HG02759 (cell line): ENCODE results near the gene HTRA3.
"Not testable (repeated sequence)": the region's sequence is repeated elsewhere in the genome, so short reads cannot be mapped to it uniquely, and the experiment has no call there.

Experiments
- ATAC-seq: cut with Tn5 transposase; IDR thresholded peaks from one replicate; pipeline ENCODE4 v1.9.1; 2021; ENCODE audit warnings: mild to moderate bottlenecking, moderate library complexity; ENCODE audit not compliant: unreplicated experiment

Gene HTRA3

DNA sequence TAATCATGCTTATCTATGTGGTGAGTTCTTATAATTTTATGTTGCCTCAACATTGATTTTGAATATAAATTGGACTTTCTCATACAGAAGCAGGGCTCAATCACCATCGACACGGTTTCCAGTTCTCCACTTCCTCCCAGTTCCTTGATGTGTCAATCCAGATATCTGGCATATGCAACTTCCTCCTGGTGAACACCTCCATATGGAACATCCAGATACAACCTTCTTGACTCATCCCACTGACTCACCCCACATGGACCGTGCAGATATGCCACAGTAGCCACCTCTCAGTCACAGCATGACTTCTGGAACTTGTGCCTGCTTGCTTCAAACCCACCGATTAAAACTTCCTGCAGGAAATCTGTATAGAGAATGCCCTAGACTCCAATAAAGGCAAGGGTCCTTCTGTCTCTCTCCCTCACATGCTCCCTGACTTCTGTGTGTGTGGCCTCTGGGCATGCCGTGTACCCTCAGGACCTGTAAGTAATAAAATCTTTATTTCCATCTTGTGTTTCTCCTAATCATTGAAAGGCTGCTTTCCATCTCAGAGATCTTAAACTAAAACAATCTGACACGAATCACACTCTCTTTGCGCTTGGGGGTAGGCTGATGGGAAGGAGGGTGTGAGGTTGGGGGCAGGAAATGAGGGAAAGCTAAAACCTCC is 67.0 kb downstream of the HTRA3 start:
- no peak for ATAC-seq

DNA sequence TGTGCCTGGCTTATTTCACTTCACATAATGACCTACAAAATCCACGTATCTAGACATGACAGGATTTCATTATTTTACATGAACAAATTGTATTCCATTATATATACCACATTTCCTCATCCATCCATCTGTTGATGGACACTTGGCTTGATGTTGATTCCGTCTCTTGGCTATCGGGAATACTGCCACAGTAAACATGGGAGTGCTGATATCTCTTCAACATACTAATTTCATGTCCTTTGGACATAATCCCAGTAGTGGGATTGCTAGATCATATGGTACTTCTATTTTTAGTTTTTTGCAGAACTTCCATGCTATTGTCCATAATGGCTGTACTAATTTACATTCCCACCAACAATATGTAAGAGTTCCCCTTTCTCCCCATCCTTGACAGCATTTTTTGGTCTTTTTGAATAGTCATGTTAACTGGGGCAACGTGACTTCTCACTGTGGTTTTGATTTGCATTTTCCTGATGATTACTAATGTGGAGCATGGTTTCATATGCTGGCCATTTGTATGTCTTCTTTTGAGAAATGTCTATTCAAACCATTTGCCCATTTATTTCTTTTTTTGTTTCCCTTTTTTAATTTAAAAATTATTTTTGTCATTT is 68.9 kb downstream of the HTRA3 start:
- ATAC-seq = no peak

DNA sequence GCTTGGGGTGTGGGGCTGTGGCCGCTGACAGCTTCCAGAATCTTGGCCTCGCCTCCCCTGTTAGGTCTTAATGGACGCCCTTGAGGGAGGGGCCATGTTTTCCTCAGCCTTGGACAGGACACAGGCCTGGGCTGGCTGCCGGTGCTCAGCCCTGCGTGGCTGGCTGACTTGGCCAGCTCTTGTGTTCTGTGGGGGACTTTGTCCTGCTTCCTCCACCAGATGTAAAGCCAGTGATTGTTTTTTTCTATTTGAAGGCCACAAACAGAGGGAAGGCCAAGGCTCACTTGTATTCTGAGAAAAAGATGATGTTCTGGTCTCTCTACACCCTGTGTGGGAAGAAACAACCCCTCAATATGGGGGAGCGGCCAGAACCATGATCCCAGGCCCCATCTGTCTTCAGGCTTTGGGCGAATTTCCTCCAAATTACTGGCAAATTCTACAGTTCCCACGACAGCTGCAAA is 71.3 kb downstream of the HTRA3 start:
- no peak for ATAC-seq

DNA sequence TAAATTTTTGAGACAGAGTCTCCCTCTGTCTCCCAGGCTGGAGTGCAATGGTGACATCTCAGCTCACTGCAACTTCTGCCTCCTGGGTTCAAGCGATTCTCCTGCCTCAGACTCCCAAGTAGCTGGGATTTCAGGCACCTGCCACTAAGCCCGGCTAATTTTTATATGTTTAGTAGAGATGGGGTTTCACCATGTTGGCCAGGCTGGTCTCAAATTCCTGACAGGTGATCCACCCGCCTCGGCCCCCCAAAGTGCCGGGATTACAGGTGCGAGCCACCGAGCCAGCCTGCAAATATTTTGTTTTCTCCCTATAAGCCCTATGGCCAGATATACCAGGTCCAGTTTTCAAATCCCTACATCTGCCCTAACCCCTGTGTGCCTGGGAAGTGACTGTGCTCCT is 71.7 kb downstream of the HTRA3 start:
- not testable (repeated sequence) for ATAC-seq

DNA sequence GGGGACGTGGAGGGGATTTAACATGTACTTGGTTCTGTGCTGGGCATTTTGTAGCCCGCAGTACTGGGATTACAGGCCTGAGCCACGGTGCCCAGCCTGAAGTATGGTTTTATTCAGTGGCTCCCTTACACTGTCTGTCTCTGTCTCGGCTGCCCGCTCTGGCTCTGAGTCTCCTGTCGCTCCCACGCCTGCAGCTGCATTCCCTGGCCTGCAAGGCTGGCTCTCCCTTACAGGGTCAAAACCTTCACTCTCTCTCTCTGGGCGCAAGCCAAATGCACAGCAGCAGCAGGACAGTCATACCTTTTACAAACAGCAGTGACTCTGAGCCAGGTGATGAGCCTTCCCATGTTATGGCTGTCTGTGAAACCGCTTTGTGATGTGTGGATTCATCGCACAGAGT is 72.1 kb downstream of the HTRA3 start:
- no peak for ATAC-seq

DNA sequence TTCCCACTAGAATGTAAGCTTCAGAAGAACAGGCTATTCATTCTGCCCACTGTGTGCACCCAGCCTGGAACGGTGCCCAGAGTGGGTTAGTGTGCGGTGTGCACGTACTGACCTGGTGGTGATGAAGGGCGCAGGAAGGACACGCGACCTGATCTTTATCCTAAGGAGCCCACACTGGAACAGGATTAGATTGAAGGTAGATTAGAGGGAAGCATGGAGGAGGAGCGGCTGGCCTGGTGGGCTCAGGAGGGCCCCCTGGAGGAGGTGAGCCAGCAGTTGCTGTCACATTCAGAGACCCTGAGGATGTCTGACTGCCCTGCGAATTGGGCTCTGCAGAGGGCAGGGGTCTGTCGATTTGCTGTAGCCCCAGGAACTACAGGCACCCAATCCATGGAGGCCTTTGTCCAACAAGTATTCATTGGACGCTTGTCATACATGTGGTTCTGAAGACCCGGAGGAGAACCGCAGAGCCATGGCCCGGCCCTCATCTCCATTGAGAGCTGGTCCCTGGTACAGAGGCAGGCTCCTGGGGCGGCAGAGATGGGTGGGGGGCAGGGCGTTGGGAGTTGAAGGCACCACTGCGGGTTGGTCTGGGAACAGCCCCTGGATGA is 73.2 kb downstream of the HTRA3 start:
- no peak for ATAC-seq

DNA sequence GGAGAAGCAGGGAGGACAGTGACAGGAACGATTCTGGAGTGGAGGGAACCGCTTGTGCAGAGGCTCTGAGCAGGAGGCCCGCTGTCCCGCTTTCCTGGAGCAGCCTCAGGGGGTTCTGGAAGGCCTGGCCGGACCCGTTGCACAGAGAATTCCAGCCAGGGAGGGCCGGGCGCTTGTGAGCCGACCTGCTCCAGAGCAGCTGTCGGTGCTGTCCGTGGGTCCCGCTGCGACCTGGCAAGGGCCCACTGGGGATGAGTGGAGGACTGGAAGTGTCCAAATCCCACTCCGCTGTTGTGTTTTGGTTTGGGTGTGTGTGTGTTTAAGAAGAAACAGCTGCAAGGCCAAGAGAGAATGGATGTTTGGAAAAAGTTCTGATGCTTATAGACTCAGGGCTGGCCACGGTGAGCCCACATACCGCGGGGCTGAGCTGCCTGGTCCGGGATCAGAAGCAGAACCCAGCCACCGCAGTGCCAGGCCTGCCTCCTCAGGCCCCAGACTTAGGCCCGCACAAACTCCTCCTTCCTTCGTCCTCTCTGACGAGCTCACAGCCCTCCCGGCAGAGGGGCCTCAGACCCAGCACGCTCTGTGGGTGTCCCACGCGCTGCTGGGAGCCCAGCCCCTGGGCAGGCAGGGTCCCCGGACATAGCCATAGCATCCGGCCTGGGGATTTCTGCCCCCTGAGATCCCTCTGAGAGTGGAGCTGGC is 73.9 kb downstream of the HTRA3 start:
- ATAC-seq = no peak

DNA sequence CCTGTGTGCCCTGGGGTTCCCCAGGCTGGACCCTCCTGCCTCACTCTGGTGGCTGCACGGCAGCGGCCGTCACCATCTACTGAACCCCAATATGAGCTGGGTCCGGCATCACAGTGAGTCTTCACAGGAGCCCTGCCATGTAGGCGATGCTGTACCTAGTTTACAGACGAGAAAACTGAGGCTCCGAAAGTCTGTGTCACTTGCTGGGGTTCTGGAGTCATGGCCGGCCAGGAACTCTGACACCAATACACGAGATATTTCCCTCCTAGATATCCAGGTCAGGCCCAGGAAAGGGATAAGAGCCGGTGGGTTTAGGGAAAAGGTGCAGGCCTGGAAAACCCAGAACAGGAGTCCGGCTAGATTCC is 74.4 kb downstream of the HTRA3 start:
- no peak for ATAC-seq

DNA sequence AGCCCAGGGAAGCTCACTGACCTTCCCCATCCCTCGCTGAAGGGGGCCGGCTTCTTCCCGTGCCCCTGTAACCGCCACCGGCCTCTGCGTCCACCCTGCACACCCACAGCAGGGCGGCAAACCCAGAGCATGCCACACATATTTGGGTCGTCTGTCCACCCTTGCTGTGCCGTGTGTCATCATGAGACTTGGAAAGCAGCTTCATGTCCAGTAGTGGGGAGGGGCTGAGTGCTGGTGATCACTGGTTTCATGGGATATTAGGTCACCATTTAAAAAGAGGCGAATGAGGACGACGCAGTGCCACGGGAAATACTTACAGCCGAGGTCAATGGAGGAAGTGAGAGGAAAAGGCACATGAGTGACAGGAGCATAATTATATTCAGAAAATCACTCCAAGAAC is 74.8 kb downstream of the HTRA3 start:
- ATAC-seq = no peak

DNA sequence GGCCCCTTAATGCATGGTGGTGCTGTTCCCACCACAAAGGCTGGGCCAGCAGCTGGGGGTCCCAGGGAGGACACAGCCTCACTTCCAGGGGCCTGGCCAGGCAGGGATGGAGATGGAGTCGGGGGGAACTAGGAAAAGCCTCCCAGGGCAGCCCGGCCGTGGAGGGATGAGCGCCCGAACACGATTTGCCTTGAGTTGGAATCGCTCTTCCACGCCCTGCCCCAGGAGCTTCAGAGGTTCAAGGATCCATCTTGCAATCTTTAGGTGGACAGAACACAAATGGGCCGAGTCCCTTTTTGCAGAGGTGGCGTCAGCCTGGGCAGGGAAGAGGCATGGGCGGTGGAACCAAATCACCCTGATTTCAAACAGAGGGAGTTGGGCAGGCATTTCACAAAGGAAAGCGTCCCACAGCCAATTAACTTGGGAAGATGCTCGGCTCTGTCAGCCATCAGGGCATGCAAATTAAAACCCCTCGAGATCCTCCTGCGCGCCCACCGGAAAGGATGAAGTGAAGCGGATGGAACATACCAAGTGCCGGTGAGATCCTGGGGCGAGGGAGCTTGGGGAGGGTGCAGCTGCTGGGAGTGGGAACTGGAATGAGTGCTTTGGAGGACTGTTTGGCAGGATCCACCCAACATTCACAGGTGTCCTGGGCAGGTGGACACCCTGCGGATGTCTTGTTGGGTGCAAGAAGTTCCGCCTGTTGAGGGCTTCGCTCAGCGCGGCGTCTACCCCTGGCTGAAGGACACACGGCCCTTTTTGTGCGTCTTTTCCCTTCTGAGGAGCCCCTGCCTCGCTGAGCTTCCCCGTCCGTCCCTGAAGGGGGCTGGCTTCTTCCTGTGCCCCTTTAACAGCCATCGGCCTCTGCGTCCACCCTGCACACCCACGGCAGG is 75.7 kb downstream of the HTRA3 start:
- ATAC-seq = no peak

DNA sequence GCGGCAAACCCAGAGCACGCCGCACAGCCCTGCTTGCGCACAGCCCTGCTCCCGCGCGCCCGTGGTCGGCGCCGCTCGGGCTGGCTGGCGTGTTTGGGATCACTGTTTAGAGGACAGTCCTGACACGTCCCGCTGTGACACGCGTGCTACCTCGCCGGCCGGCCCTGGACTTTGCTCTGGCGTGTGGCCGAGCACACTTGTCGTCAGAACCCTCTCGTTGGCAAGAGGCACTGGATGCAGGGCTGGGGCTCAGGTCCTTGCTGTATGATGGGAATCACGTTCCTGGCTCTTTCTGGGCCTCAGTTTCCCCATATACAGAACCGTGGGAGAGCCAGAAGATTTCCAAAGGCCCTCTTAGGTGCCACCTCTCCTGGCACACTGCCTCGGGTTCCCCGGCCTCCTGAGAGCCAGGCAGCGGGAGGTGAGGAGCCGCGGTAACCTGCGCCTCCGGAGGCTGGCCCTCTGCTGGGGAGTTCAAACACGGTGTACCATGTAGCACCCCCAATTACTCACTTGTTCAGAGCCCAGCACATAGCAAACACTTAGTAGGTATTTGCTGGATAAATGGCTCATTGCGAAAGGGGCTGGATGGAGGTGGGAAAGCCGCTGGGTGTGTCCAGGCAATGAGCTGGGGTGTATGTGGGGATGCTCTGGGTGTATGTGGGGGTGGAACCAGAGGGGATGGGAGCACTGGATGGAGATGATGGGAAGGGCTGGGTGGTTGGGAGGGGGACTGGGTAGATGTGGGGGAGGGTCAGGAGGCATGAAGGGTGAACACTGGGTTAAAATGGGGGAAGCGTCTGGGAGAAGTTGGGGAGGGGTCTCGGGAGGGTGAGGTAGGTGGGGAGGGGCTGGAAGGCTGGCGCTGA is 76.6 kb downstream of the HTRA3 start:
- ATAC-seq = no peak

DNA sequence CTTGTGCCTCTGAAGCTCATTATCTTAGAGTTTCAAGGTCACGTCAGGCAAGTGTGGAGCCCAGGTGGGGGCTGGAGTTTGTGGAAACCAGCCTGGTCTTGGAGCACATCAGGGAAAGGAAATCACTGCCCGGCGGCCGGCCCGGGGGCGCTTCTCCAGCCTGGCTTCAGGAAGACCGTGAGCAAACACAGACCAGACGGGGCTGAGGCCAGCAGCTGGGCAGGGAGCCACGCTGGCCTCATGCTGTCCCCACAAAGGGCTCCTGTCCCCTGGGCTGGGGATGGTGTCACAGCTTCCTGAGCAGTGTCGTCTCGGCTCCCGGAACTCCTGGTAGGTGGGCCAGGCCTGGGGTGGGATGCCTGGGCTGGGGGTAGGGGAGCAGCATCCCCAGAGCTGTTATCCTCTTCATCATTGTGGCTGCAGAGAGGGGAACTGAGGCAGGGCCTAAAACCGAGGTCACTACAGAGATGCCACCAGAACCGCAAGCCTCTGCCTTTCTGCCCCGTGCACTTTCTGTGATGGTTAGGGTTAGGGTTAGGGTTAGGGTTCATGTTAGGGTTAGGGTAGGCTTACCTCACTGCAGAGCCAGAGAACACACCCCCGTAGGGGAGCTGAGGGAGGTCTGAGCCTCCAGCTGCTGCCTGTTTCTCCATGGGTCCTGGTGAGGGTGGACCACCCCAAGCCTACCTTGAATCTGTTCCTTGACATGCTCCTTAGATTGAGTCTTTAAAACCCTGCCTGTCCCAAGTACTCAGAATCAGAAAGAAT is 77.5 kb downstream of the HTRA3 start:
- ATAC-seq = no peak

DNA sequence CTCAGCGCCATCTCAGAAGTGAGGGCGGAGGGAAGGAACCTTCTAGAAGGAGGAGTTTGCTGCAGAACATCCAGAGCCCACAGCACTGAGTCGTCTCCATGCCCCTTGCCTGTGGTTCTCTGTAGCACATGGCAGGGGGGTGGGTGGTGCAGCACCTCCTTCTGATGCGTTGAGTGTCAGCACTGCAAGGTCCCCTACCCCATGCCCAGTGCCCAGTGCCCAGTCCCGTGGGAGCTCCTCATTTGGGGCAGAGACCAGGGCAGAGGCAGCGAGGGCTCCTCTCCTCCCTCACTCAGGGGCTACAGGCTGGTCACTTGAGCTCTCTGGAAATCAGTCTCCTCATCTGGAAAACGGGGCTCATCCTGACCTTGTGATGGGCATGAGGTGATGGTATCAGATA is 78.1 kb downstream of the HTRA3 start:
- ATAC-seq = no peak

DNA sequence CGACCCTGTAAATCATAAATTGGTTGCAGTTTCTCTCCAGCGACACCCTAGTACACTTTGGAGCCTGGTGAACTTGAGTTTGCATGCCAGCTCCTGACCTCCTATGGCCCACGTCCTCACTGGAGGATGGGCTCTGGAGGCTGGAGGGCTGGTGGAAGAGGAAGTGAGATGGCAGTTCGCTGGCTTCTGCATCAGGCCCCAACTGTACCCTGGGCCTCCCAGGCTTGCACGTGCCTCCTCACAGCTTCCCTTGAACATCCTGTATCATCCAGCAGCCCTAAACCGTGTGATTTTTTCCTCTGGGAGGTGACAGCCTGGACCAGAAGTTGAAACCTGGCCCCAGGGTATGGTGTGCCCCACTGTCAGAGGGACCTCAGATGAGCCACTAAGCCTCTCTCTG is 78.5 kb downstream of the HTRA3 start:
- ATAC-seq = no peak

DNA sequence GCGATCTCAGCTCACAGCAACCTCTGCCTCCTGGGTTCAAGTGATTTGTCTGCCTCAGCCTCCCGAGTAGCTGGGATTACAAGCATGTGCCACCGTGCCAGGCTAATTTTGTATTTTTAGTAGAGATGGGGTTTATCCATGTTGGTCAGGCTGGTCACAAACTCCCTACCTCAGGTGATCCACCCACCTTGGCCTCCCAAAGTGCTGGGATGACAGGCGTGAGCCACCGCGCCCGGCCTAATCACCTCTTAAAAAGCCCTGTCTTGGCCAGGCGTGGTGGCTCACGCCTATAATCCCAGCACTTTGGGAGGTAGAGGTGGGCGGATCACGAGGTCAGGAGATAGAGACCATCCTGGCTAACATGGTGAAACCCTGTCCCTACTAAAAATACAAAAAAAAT is 79.7 kb downstream of the HTRA3 start:
- not testable (repeated sequence) for ATAC-seq

DNA sequence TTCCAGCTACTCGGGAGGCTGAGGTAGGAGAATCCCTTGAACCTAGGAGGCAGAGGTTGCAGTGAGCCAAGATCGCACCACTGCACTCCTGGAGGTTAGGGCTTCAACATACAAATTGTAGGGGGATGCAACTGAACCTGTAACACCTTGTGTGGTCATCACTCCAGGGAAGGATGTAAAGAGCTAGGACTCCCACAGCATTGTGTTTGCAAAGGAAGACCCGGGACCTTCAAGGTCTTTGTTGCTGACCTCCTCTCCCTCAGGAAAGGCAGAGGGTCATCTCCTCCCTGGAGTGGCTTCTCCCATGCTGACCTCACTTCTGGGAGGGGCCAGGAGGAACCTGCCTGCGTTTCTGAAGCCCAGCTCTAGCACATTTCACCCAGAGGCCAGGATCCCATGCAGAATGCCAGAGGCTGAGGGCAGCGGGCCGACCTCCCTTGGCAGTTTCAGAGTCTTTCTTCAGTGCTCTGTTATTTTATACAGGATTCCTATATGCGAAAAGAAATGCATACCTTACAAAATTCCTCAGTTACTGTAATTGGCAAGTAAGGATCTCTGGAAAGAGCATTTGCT is 80.2 kb downstream of the HTRA3 start:
- ATAC-seq = no peak

DNA sequence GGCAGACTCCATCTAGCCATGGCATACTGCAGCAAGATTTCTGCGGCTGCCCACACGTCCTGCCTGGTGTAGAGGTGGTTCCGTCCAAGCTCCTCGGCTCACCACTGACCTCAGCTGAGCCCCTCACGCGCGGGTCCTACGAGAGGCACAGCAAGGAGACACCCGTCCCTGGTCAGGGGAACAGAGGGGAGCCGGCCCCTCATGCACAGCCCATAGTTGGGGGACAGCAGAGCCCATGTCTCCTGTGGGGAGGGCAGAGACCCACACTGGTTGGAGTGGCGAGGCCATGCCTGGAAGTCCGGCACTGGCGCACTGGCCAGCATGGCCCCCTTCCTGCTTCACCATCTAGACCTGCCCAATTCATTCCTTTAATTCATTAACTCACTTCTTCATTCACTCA is 80.8 kb downstream of the HTRA3 start:
- ATAC-seq = no peak

DNA sequence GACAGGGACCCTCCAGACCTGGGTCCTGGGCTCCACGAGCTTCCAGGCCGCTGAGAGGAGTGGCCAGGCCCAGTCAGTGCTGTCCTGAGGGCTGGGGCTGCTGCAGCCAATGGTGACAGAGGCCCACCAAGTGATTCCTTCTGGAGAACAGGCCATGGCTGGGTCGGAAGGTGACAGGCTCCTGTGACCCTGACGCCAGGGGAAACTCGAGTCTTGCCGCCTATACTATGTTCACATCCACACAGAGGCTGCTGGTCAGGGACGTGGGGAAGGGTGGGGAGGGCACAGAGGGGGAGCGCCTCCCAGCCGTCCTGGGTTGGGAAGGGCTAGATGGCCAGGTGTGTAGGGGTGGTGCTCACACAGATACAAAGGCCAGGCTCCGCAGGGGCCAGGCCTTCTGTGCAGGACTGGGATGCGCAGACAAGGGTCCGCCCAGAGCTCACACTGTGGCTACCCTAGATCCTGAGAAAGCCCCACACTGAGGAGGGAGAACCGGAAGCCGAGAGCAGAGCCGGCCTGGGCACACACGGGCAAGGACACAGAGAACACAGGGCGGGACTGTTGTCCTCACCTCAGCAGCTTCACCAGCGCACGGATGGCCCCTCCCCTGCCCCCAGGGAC is 81.4 kb downstream of the HTRA3 start:
- no peak for ATAC-seq
